Stimulated activated CD4-positive, alpha-beta T cell treated with anti-CD3 and anti-CD28 coated beads, Interleukin-15, amount 100 ng/mL, for 24 hours (primary cell): ENCODE data around the gene RPL18A.
A peak's percentile ranks its signal among the peaks of the same experiment; 100 is the strongest.
"Not testable (repeated sequence)": the region's sequence is repeated elsewhere in the genome, so short reads cannot be mapped to it uniquely, and the experiment has no call there.

Experiments
- DNase-seq: peaks from one replicate; pipeline ENCODE4 v3.0.0-alpha.2; 2020

Gene RPL18A

GRCh38 chr19:17866964-17867486 is 7.3 kb downstream of the RPL18A start:
- peak; percentile 28 for DNase-seq

GRCh38 chr19:17868669-17869068 is 9.0 kb downstream of the RPL18A start:
- no peak for DNase-seq

GRCh38 chr19:17869114-17869608 is 9.5 kb downstream of the RPL18A start:
- DNase-seq: no peak

DNA sequence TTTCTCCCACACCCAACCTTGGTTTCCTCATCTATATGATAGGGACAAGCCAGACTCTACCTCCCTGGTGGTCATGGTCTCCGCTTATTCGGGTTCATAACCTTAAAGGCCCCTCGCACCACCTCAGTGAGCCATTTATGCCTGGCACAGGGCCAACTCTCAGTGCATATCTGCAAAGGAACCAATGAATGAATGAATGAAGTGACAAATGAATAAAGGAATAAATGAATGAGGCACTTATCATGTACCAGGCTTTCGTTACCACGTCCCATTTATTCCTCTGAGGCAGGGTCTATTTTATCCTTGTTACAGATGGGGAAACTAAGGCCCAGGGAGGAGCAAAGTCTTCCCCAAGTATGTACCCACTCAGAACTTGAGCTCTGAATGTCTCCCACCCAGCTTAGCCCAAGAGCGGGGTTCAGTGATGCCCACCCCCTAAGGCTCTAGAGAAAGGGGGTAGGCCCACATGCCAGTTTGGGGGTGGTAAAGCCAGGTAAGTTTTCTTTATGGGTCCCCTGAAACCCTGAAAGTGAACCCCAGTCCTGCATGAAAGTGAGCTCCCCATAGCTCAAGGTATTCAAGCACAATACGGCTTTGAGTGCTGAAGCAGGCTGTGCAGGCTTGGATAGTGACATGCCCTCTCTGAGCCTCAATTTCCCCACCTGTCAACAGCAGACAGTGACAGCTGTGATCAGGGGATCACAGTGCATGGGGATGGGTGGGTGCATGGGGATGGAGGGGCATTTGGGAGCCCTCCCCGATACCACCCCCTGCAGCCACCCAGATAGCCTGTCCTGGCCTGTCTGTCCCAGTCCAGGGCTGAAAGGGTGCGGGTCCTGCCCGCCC is 11.5 kb downstream of the RPL18A start:
- DNase-seq: peak; percentile 26

DNA sequence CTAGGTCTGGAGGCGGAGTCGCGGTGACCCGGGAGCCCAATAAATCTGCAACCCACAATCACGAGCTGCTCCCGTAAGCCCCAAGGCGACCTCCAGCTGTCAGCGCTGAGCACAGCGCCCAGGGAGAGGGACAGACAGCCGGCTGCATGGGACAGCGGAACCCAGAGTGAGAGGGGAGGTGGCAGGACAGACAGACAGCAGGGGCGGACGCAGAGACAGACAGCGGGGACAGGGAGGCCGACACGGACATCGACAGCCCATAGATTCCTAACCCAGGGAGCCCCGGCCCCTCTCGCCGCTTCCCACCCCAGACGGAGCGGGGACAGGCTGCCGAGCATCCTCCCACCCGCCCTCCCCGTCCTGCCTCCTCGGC is 12.2 kb downstream of the RPL18A start, which contains the start of gene SLC5A5:
Gene SLC5A5, plus strand, starts transcription at position 68 of the 373 bp plus-strand sequence. CDS start 375 bp downstream, outside the sequence.
- DNase-seq: peak; percentile 47

GRCh38 chr19:17872251-17873001 is 12.7 kb downstream of the RPL18A start:
- DNase-seq: peak; percentile 78

GRCh38 chr19:17873786-17874757 is 14.4 kb downstream of the RPL18A start:
- DNase-seq: peak; percentile 82

- DNase-seq: no peak
Observed at GRCh38 chr19:17874758-17875135, 15.0 kb downstream of the RPL18A start.

GRCh38 chr19:17877696-17878095 is 18.0 kb downstream of the RPL18A start:
- DNase-seq: no peak

DNA sequence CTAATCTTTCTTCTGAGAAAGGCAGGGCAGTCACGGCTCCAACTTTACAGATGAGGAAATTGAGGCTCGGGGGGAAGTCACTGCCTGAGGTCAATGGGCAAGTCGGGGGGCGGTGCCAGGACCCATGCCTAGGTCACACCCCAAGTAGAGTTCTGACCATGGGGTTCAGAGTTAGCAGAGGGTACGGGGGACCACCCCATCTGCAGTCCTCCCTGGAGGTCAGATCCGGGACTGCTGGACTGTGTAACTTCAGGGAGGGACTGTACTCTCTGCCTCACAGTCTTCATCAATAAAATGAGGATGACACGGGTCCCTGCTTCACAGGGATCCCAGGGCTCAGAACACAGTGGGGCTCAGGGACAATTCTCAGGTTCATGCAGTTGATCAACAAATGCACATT is 19.8 kb downstream of the RPL18A start:
- DNase-seq: no peak

DNA sequence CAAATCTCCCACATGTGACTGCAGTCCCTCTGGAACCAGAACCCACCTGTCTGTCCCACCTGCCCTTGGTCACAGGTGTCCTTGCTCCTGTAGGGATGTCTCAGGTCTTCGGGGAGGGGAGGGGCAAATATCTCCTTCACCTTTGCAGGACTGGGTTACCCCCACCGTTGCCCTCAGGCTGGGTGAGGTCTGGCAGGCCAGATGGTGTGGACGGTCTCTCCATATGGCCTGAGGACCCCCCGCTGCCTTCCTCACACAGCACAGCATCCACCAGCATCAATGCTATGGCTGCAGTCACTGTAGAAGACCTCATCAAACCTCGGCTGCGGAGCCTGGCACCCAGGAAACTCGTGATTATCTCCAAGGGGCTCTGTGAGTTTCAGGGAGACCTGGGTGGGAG is 22.0 kb downstream of the RPL18A start:
- DNase-seq: no peak

DNA sequence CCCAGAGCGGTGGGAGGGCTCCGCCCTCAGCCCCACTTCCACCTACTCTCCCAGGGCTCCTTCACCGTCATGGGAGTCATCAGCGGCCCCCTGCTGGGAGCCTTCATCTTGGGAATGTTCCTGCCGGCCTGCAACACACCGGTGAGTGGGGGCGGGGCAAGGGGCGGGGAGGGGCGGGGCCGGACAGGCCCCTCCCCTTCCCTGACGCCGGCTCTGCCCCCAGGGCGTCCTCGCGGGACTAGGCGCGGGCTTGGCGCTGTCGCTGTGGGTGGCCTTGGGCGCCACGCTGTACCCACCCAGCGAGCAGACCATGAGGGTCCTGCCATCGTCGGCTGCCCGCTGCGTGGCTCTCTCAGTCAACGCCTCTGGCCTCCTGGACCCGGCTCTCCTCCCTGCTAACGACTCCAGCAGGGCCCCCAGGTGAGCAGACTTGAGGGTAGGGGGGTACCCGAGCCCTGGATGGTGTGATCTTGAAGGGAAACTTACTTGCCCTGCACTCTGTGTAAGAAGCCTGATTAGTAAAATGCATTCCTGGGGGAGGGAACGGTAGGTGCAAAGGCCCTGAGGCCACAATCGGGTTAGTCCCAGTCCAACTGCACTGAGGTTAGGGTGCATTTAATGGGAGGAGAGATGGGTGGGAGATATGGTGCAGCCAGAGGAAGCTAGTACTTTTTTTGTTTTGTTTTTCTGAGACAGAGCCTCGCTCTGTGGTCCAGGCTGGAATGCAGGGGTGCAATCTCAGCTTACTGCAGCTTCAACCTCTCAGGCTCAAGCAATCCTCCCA is 24.1 kb downstream of the RPL18A start:
- no peak for DNase-seq

DNA sequence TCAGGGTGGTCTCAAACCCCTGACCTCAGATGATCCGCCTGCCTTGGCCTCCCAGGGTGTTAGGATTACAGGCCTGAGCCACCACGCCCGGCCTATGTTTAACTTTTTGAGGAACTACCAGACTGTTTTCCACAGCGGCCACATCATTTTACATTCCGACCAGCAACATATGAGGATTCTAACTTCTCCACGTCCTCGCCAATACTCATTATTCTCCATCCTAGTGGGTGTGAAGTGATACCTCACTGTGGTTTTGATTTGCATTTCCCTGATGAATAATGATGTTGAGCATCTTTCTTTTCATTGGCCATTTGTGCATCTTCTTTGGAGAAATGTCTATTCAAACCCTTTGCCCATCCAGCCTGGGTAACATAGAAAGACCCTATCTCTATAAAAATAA is 26.8 kb downstream of the RPL18A start:
- no peak for DNase-seq

DNA sequence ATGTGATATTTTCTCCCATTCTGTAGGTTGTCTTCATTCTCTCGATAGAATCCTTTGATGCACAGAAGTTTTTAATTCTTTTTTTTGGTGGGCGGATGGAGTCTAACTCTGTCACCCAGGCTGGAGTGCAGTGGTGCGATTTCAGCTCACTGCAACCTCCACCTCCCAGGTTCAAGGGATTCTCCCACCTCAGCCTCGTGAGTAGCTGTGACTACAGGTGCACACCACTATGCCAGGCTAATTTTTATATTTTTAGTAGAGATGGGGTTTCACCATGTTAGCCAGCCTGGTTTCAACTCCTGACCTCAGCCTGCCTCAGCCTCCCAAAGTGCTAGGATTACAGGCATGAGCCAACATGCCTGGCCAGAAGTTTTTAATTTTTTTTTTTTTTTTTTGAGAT is 27.5 kb downstream of the RPL18A start:
- DNase-seq: not testable (repeated sequence)

DNA sequence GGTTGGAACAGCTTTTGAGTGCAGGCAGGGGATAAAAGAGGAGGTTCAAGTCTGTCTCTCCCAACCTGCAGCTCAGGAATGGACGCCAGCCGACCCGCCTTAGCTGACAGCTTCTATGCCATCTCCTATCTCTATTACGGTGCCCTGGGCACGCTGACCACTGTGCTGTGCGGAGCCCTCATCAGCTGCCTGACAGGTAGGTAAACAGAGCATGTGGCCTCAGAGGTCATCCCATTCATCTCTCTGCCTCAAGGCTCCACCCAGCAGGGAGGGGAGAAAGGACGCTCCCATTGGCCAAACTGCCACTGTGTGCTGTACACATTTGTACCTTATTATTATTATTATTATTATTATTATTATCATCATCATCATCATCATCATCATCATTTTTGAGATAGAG is 28.6 kb downstream of the RPL18A start:
- DNase-seq: no peak

- peak; percentile 6 for DNase-seq
Observed at GRCh38 chr19:17889609-17890214, 30.0 kb downstream of the RPL18A start.

DNA sequence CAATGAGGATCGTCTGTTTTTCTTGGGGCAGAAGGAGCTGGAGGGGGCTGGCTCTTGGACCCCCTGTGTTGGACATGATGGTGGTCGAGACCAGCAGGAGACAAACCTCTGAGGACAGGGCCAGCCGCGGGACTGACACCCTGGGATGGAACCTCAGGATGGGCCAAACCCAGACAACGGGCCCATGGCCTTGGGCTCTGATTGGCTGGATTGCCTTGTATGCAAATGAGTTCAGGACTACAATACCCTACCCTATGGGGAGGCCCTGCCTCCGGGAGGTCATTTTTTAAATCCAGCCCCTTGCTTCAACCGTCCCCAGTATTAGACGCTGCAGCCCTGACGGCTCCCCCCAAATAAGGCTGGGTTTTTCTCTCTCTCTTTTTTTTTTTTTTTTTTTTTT is 34.1 kb downstream of the RPL18A start:
- DNase-seq: no peak

DNA sequence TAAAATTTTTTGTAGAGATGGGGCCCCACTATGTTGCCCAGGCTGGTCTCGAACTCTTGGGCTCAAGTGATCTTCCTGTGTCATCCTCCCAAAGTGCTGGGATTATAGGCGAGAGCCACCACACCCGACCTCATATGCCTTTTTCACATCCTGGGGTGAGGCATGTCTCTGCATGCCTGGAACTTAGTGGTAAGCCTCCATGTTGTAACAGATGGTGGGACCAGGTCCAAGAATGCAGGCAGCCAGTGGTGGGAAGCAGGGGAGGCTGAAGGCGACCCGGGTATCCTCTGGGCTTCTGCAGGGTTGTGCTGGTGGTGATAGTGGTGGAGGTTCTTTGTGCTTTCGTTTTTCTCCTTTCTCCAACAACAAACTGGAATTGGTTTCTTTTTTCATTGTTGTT is 43.0 kb downstream of the RPL18A start:
- DNase-seq: no peak

GRCh38 chr19:17908244-17908643 is 48.5 kb downstream of the RPL18A start:
- DNase-seq: no peak

- no peak for DNase-seq
Observed at GRCh38 chr19:17909003-17909732, 49.5 kb downstream of the RPL18A start.
